ENCODE data around the gene STMN3.

STMN3 gene

GRCh38 chr20:63653041-63653973 is at the start of gene STMN3:
TSS of gene STMN3 (minus strand) at chr20:63653424. CDS start at chr20:63653345, 79 bp downstream.
- DNase-seq, result peak; percentile 97

GRCh38 chr20:63702036-63702665 is 48.9 kb upstream of the STMN3 start:
- DNase-seq, result no peak

- DNase-seq, result no peak
These were observed 48.3 kb upstream of the STMN3 start for GRCh38 chr20:63701329-63702035.

GRCh38 chr20:63701051-63701328 is 47.8 kb upstream of the STMN3 start:
- DNase-seq, result no peak

GRCh38 chr20:63700199-63701050 is 47.2 kb upstream of the STMN3 start:
- DNase-seq, result no peak

- no peak for DNase-seq
These were observed 46.4 kb upstream of the STMN3 start for GRCh38 chr20:63699466-63700198.

GRCh38 chr20:63698739-63699465 is 45.7 kb upstream of the STMN3 start:
- no peak for DNase-seq

GRCh38 chr20:63697868-63698545 is 44.8 kb upstream of the STMN3 start:
- DNase-seq, result no peak

- DNase-seq, result no peak
These were observed 44.2 kb upstream of the STMN3 start for GRCh38 chr20:63697357-63697867.

GRCh38 chr20:63696628-63697356 is 43.6 kb upstream of the STMN3 start, which contains the start of gene TNFRSF6B:
TSS of gene TNFRSF6B (plus strand) at chr20:63696652. CDS start at chr20:63696768, 116 bp downstream.
- peak; percentile 44 for DNase-seq

- peak; percentile 53 for DNase-seq
These were observed 43.0 kb upstream of the STMN3 start for GRCh38 chr20:63696306-63696627.

GRCh38 chr20:63695424-63696305 is 42.4 kb upstream of the STMN3 start:
- DNase-seq, result no peak

- no peak for DNase-seq
These were observed 41.6 kb upstream of the STMN3 start for GRCh38 chr20:63694584-63695423.

- DNase-seq, result peak; percentile 40
These were observed 40.7 kb upstream of the STMN3 start for GRCh38 chr20:63693733-63694583.

- DNase-seq, result no peak
These were observed 40.0 kb upstream of the STMN3 start for GRCh38 chr20:63693083-63693732.

- no peak for DNase-seq
These were observed 39.3 kb upstream of the STMN3 start for GRCh38 chr20:63692436-63693082.

Measured in eye (tissue), 1 donor.